ENCODE data around the gene SLC39A8. TPM values are rescaled to one million over a fixed set of nuclear protein-coding genes. Genes with fewer than 3 reads are reported as not detected.
"Not testable (repeated sequence)": the region's sequence is repeated elsewhere in the genome, so short reads cannot be mapped to it uniquely, and the experiment has no call there.

Gene SLC39A8
- 10.7 and 12.5 TPM in 2 replicates for total RNA-seq

GRCh38 chr4:102344954-102345794 is at the start of gene SLC39A8:
Gene SLC39A8, minus strand, starts transcription at chr4:102345482. Its CDS starts 820 bp downstream, at chr4:102344662.
- DNase-seq (ENCODE audit: low read depth, low spot score): peak; percentile 47

GRCh38 chr4:102392033-102392744 is 46.9 kb upstream of the SLC39A8 start:
- DNase-seq (ENCODE audit: low read depth, low spot score): no peak

- DNase-seq (ENCODE audit: low read depth, low spot score): no peak
These were observed 45.2 kb upstream of the SLC39A8 start for GRCh38 chr4:102390438-102390837.

- no peak for DNase-seq (ENCODE audit: low read depth, low spot score)
These were observed 43.3 kb upstream of the SLC39A8 start for GRCh38 chr4:102388611-102389010.

- DNase-seq (ENCODE audit: low read depth, low spot score): no peak
These were observed 42.4 kb upstream of the SLC39A8 start for GRCh38 chr4:102387552-102388150.

- DNase-seq (ENCODE audit: low read depth, low spot score): no peak
These were observed 41.7 kb upstream of the SLC39A8 start for GRCh38 chr4:102386966-102387365.

- DNase-seq (ENCODE audit: low read depth, low spot score): not testable (repeated sequence)
These were observed 35.0 kb upstream of the SLC39A8 start for GRCh38 chr4:102380253-102380652.

GRCh38 chr4:102362922-102363432 is 17.7 kb upstream of the SLC39A8 start:
- DNase-seq (ENCODE audit: low read depth, low spot score): no peak

GRCh38 chr4:102358128-102358527 is 12.8 kb upstream of the SLC39A8 start:
- DNase-seq (ENCODE audit: low read depth, low spot score): no peak

- DNase-seq (ENCODE audit: low read depth, low spot score): not testable (repeated sequence)
These were observed 12.4 kb upstream of the SLC39A8 start for GRCh38 chr4:102357637-102358036.

GRCh38 chr4:102356562-102357202 is 11.4 kb upstream of the SLC39A8 start:
- DNase-seq (ENCODE audit: low read depth, low spot score): no peak

GRCh38 chr4:102355748-102356147 is 10.5 kb upstream of the SLC39A8 start:
- DNase-seq (ENCODE audit: low read depth, low spot score): no peak

- no peak for DNase-seq (ENCODE audit: low read depth, low spot score)
These were observed 9.6 kb upstream of the SLC39A8 start for GRCh38 chr4:102354671-102355454.

GRCh38 chr4:102352781-102353180 is 7.5 kb upstream of the SLC39A8 start:
- no peak for DNase-seq (ENCODE audit: low read depth, low spot score)

GRCh38 chr4:102350634-102351033 is 5.4 kb upstream of the SLC39A8 start:
- no peak for DNase-seq (ENCODE audit: low read depth, low spot score)

- DNase-seq (ENCODE audit: low read depth, low spot score): no peak
These were observed 3.4 kb upstream of the SLC39A8 start for GRCh38 chr4:102348701-102349100.

- no peak for DNase-seq (ENCODE audit: low read depth, low spot score)
These were observed 466 bp upstream of the SLC39A8 start for GRCh38 chr4:102345795-102346100.

GRCh38 chr4:102344520-102344953 is 745 bp downstream of the SLC39A8 start:
- no peak for DNase-seq (ENCODE audit: low read depth, low spot score)

GRCh38 chr4:102343964-102344519 is 1.2 kb downstream of the SLC39A8 start:
- DNase-seq (ENCODE audit: low read depth, low spot score): no peak

GRCh38 chr4:102342404-102343074 is 2.7 kb downstream of the SLC39A8 start:
- DNase-seq (ENCODE audit: low read depth, low spot score): no peak

Data from pulmonary artery endothelial cell (primary cell).